ENCODE measurements around the gene POLR1C. TPM values are rescaled to one million over a fixed set of nuclear protein-coding genes. Genes with fewer than 3 reads are reported as not detected.

Gene POLR1C
- total RNA-seq, 2 experiments from 2014 or later = 46.6 to 47.8 TPM

- ChIA-PET CTCF (interaction anchor here (2.4 kb wide), 1 partner anchor 15 kb away, joined by 6 read pairs; no protein-coding TSS in a partner anchor), POLR2A (no interaction called here)
- intact Hi-C loops (cut with DNase I, micrococcal nuclease) = no loop called here
- Mint-ChIP-seq H3K4me3 (no peak overlapping the region), H3K36me3 (ENCODE audit: low read depth) (peaks cover 26% of the 10 kb centered on the region), H3K27me3 (no peaks in the 10 kb centered on the region), H3K27ac (peak overlapping the region; percentile 55), H3K9me3 (no peaks in the 10 kb centered on the region), H3K4me1 (ENCODE audit: low read depth) (peaks cover 40% of the 10 kb centered on the region)
- H3K27me3 ChIP-seq (ENCODE audit: control insufficient read depth in 1 of 2, insufficient read depth in 2 of 2, low read length in 2 of 2) = no peaks in the 10 kb centered on the region
- TF ChIP-seq CTCF (IDR thresholded peaks at IDR 0.05) = no peak
- H3K4me3 ChIP-seq (ENCODE audit: low read length) = no peak overlapping the region
- H3K4me1 ChIP-seq (ENCODE audit: insufficient read depth, low read length) = peaks cover 33% of the 10 kb centered on the region
- no peak overlapping the region for H3K27ac ChIP-seq (ENCODE audit: low read depth in 1 of 2, low read length in 2 of 2)
- peaks cover 16% of the 10 kb centered on the region for H3K36me3 ChIP-seq (ENCODE audit: insufficient read depth, low read length)
- DNase-seq (no peak), ATAC-seq (ENCODE audit: poor library complexity) (no peak)
- no peaks in the 10 kb centered on the region for H3K9me3 ChIP-seq (ENCODE audit: control insufficient read depth in 1 of 2, insufficient read depth in 1 of 2, low read length in 2 of 2)
Measured at GRCh38 chr6:43491750-43492661, 24.9 kb upstream of the POLR1C start.

- DNase-seq (no peak), ATAC-seq (ENCODE audit: poor library complexity) (no peak)
- Histone ChIP-seq H3K36me3 (ENCODE audit: insufficient read depth, low read length) (peaks cover 19% of the 10 kb centered on the region), H3K27me3 (ENCODE audit: control insufficient read depth in 1 of 2, insufficient read depth in 2 of 2, low read length in 2 of 2) (no peaks in the 10 kb centered on the region), H3K4me1 (ENCODE audit: insufficient read depth, low read length) (peaks cover 33% of the 10 kb centered on the region), H3K9me3 (ENCODE audit: control insufficient read depth in 1 of 2, insufficient read depth in 1 of 2, low read length in 2 of 2) (no peaks in the 10 kb centered on the region), H3K4me3 (ENCODE audit: low read length) (no peak overlapping the region), H3K27ac (ENCODE audit: low read depth in 1 of 2, low read length in 2 of 2) (no peak overlapping the region)
- intact Hi-C loops (cut with DNase I, micrococcal nuclease) = no loop called here
- Mint-ChIP-seq H3K36me3 (ENCODE audit: low read depth) (peaks cover 26% of the 10 kb centered on the region), H3K4me3 (no peak overlapping the region), H3K4me1 (ENCODE audit: low read depth) (peaks cover 40% of the 10 kb centered on the region), H3K27ac (peak overlapping the region; percentile 55), H3K27me3 (no peaks in the 10 kb centered on the region), H3K9me3 (no peaks in the 10 kb centered on the region)
- POLR2A ChIA-PET = no interaction called here
- no peak for TF ChIP-seq CTCF (IDR thresholded peaks at IDR 0.05)
- CTCF ChIA-PET = interaction anchor here (2.4 kb wide), 1 partner anchor 14 kb away, joined by 6 read pairs; no protein-coding TSS in a partner anchor
Measured at GRCh38 chr6:43492673-43493072, 24.2 kb upstream of the POLR1C start.

- POLR2A ChIA-PET = interaction anchor here (1.0 kb wide), 1 partner anchor 20 kb away, joined by 3 read pairs; no protein-coding TSS in a partner anchor
- intact Hi-C loops (cut with DNase I, micrococcal nuclease) = no loop called here
- peaks cover 27% of the 10 kb centered on the region for H3K36me3 Mint-ChIP-seq (ENCODE audit: low read depth)
Measured at GRCh38 chr6:43493230-43493629, 23.7 kb upstream of the POLR1C start.

More at GRCh38 chr6:43493230-43493629, 23.7 kb upstream of the POLR1C start:
- Histone ChIP-seq H3K27me3 (ENCODE audit: control insufficient read depth in 1 of 2, insufficient read depth in 2 of 2, low read length in 2 of 2) (no peaks in the 10 kb centered on the region), H3K27ac (ENCODE audit: low read depth in 1 of 2, low read length in 2 of 2) (no peak overlapping the region), H3K9me3 (ENCODE audit: control insufficient read depth in 1 of 2, insufficient read depth in 1 of 2, low read length in 2 of 2) (no peaks in the 10 kb centered on the region), H3K4me1 (ENCODE audit: insufficient read depth, low read length) (peaks cover 33% of the 10 kb centered on the region), H3K4me3 (ENCODE audit: low read length) (no peak overlapping the region), H3K36me3 (ENCODE audit: insufficient read depth, low read length) (peaks cover 25% of the 10 kb centered on the region)
- Mint-ChIP-seq H3K27ac (peak overlapping the region; percentile 55), H3K4me3 (peak overlapping the region; percentile 20), H3K4me1 (ENCODE audit: low read depth) (peaks cover 40% of the 10 kb centered on the region), H3K27me3 (no peaks in the 10 kb centered on the region), H3K9me3 (no peaks in the 10 kb centered on the region)
- no peak for TF ChIP-seq CTCF (IDR thresholded peaks at IDR 0.05)
- ATAC-seq (ENCODE audit: poor library complexity) = no peak
- CTCF ChIA-PET = interaction anchor here (2.4 kb wide), 1 partner anchor 13 kb away, joined by 6 read pairs; no protein-coding TSS in a partner anchor
- DNase-seq = no peak
